Stimulated activated CD4-positive, alpha-beta T cell treated with anti-CD3 and anti-CD28 coated beads, Interleukin-1b, Interleukin-23, amount 100 ng/mL, for 4 hours (primary cell): Measurements from ENCODE around the gene RBFOX1.

Source experiments
- DNase-seq, 2 donors: peaks; one replicate each; pipeline ENCODE4 v3.0.0-alpha.2; 2020; ENCODE audit warnings: low read depth in 2 of 2

The RBFOX1 gene

DNA sequence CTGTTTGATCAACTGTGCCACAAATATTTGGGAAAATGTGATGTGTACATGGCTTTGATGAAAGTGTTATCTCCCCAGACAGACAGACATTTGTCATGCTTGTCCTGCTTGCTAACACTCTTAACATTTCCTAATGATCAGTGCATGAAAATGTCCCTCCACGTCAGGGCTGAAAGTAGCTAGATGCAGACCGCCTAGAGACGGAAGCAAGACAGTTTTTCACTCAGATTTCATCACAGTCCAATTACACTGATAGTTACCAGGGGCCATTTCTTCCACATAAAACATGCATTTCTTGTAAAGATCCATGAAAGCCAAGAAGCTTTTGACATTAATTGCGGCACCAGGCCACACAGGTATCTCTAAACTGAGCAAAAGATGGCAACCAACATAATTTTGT lies 347.7 kb downstream of the RBFOX1 start:
- no peak for DNase-seq

DNA sequence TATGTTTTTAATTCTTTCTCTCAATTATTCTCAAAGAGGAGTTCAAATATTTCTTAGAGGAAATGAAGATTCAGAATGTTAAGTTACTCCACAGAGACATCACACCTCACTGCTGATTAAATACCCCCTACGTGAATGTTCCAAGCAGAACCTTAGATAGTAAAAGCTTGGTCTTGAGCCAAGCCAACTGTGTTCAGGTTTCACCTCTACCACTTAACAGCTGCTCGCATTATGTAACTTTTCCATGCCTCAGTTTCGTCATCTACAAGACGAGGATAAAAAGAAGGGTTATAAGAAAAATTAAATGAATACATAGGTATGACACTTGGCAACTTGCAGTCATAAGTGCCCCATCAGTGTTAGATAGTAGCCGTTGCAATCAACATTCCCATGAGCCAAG lies 356.2 kb downstream of the RBFOX1 start:
- no peak for DNase-seq

DNA sequence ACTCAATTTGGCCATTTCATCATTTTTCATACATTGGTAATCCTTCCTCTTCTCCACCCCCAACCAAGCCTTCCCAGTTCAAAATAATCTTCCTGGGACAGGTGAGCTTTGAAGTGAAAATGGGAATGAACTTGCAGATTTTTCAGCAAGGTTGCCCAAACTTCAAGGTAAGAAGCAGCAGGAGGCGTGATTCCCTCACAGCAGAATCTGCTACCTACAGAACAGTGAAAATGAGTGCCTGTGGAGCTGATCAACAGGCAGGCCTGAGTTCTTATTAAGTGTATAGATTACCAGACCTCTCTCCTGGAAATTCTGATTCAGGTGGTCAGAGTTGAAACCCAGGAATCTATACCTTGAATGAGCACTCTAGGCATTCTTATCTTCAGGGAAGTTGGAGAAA lies 356.6 kb downstream of the RBFOX1 start:
- no peak for DNase-seq

DNA sequence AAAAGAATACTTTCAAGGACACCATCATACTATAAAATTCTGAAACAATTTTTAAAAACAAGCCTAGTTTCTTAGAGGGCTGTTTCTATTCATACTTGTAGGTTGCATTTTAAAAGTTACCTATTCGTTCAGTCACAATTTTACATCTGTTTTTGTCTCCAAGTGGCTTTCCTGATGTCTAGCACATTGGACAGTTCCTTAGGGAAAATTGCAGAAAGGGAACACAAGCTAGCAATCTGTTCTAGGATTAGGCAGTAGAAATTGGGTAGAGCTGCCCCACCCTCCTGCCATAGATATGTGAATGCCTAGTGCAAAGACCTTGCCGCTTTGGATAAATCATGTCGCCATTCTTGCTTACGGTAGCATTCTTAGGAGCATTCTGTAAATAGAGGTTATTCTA lies 358.9 kb downstream of the RBFOX1 start:
- DNase-seq: no peak

DNA sequence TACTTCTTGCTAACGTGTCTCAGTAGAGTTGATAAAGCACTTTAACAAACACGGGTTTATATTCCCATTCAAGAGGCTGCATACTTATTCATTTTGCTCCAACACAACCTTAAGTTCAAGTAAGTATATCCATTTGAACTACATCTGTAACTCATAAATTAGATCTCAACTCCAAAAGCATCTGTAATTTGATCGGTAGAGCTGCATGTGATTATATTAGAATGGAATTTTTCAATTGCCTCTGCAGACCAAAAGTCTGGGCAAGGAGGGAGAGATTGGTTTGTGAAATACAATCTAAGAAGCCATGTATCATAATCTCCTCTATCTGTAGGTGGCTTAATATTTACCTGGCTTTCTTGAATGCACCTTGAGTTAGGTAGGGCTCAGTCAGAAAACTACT lies 371.0 kb downstream of the RBFOX1 start:
- no peak for DNase-seq

DNA sequence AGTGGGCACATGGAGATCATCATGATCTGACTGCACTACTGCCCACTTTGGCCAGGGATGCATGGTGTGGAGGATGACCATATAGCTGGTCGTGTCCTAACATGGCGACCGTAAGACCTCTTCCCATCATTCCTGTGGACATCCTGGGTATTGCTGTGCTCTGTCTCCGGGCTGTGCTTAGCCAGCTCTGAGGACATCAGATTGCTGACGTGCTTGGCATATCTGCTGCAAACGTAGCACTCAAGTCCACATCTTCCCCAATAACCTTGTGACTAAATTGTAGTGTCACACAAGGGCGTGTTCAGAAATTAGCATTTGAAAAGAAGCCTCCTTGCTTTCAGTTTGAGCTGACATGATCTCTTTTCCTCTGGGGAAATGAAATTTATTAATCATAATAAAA lies 373.2 kb downstream of the RBFOX1 start:
- DNase-seq: no peak

DNA sequence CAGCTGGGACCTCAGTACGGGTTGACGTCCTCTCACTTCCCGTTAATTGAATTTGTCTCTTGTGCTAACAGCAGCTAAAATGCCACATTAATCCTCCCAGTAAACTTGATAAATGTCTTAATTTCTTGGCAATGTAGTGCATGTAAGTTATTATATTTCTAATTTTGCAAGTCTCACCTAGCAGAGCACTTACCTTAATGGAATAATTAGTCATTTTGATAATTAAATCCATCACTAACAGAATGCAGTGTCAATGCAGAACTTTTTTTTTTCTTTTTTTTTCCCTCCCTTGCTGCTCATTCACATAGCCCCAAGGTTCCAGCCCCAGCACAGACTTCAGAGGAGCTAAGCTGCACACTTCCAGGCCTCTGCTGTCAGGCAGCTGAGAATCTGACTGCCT lies 376.5 kb downstream of the RBFOX1 start:
- DNase-seq: no peak

DNA sequence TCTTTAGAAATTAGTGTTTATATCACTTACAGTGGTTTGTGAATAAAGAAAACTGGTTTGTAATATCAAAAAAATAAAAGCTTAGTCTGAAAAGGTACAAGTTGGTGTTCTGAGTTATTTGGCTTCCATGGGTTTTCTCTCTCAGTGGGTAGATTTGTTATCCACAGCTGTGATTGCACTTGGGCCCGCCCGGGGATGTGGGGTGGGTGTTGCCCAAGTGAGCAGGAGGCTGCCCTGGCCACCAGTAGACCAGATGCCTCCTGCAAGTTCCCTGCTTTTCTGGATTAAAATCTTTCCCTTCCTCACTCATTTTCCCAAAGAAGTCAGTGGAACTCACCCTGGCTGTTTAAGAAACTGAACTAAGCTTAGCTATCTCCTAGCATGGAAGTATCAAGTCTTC lies 380.6 kb downstream of the RBFOX1 start:
- DNase-seq: no peak

DNA sequence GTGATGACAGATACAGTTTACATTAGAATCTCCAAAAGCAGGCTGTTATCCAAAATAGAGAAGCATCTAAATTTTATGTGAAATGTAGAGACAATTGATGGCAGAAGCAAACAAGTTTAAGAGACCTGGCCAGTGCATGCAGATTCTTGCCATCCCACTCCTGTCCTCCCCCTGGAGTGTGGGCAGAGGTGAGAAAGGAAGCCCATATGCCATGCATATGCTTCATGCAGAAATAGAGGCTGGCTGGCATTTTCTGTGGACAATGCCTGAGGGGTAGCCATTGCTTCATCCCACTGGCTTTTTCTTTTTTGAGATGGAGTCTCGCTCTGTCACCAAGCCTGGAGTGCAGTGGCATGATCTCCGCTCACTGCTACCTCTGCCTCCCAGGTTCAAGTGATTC lies 382.1 kb downstream of the RBFOX1 start:
- no peak for DNase-seq

DNA sequence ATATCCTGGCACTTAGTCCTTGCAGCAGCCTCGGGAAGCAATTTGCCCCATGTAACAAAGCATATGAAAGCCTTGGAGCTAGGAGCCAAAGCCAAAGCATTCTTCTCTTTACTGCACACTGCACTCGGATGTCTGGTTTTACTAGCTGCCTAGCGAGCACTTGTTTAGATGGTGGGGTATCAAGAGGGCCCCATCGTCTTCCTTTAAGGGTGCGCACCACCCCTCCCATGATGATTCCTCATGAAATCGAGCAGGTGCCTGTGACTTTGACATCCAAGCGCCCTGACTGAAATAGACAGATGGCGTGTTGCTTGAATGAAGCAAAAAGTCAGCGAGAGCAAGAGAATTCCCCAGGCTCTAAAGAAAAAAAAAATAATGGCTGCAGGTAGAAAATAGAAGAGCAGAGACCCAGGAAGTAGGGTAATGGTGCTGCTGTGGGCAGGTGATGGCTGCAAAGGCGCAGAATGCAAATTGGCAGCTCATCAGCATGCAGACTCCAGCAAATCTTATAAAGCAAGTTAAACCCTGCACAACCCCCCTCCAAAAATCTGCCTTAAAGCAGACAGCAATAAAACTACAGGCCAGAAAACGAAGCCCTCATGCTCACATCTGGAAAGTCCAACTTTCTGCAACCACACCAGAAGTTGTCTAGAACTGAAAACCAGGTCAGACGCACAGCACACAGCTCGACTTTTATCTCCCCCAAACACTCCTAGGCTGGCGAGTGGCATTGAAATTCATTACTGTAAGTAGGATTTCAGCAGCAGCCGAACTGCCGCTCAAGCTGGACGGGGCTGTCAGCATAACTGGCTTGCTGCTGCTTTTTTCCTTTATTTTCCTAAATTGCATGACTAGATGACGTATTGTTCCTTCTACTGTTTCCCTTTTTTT lies 384.3 kb downstream of the RBFOX1 start:
- no peak for DNase-seq

DNA sequence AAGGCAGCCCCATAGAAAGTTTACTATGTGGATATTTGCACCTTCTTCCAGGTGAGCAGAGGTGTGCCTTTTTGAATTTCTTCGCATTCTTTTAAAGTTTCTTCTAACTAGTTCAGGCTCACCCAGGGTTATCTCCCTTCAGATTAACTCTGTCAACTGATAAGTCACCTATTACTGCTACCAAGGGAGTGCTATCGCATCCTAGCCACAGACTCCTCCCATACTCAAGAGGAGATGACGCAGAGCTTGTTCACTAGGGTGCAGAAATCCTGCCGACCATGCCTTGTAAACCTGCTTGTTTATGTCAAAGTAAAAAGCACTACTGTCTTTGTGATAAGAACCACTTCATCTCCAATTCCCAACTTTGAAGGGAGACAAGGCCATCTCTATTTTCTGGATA lies 390.1 kb downstream of the RBFOX1 start:
- DNase-seq: no peak

DNA sequence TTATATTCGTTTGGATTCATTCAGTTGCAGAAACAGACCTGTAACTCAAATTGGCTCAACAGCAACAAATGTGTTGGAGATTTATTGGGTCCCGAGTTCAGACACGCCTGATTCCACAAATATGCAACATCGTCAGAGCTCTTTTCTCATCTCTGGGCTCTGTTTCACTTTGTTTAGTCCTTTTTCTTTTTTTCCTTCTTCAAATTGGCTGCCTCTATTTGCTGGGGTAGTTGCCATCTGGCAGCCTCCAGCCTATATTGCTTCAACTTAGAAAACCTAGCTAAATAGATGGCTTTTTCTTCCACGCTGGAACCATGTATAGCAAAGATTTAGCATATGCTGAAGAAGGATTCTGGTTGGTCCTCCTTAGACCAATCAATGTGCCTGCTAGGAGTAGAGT lies 398.5 kb downstream of the RBFOX1 start:
- DNase-seq: no peak

DNA sequence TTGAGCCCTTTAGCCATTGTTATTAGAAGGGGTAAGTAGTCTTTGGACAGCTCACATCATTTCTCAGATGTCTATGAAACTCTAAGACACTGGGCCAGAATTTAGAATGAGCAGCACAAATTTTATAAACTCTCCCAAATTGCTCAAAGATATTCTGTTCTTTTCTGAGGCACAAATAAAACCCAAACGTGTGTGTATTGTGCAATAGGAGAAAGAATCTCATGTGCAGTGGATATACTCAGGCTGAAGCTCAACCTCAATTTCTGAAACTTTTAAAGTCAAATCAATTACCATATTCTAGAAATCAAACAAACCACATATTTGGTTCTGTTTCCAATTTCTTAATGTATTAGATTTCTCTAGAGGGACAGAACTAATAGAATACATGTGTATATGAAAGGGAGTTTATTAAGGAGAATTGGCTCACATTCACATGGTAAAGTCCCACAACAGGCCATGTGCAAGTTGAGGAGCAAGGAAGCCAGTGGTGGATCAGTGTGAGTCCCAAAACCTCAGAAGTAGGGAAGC lies 403.6 kb downstream of the RBFOX1 start:
- DNase-seq: no peak

DNA sequence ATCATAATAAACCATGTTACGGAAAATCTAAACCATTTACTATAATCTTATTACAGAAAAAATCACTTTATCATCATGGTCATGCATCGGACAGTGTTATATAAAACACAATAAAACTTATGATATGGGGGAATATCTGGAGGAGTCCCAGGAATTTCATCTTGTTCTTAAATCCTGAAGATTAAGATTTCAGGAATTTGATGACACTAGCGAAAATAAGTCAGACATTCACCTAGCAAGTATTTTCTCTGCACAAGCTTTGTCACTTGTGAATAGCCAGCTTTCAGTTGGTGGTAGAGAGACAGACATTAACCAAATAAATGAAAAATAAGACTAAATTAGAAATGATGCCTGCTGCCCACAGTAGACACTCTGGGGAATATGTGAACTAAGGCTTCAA lies 410.0 kb downstream of the RBFOX1 start:
- DNase-seq: no peak

DNA sequence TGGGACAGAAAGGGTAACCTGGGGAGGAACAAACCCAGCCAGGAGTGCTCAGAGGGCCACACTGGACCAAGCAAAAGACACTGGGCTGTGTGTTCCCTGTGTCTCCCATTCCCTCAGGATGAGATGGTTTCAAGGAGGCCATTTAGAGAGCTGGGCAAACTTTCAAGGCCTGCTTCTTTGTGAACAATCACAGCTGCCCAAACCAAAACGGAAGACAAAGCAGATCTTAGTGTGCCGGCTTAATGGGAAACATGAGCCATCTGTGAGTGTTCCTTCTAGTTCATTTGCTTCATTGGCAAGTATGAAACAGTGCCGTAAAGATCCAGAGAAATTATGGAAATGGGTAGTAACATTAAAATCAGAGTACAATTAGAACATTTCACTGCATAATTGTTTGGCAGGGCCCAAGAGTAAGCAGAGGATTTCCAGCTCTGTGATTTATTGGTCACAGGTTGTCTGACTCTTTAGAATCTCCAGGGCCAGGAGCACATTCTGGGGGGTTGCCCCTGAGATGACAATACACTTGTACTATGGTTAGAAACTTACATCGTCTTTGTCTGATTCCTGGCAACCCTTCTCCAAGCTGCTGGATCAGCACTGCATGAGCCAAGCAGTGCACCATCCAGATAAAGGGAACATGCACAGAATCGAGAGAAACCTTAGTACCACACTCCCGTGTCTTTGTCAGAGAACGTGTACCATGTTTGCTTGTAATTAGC lies 412.1 kb downstream of the RBFOX1 start:
- no peak for DNase-seq

DNA sequence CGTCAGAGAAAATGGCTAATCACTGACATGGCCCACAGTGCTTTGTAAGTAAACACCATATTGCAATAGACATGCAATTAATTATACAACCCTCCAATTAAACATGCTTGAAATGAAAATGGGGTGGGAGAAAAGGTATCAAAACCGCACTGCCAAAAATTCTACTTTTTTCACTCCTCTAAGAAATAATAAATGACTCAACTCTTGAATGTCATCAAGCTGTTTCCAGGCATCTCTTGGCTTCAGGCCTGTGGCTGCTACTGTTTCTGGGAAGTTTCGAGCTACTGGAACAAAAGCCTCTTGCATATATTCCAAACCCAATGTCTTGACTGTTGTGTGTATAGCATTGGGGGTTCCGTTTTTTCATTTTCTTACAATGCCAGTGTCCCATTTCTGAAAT lies 412.6 kb downstream of the RBFOX1 start:
- DNase-seq: no peak

DNA sequence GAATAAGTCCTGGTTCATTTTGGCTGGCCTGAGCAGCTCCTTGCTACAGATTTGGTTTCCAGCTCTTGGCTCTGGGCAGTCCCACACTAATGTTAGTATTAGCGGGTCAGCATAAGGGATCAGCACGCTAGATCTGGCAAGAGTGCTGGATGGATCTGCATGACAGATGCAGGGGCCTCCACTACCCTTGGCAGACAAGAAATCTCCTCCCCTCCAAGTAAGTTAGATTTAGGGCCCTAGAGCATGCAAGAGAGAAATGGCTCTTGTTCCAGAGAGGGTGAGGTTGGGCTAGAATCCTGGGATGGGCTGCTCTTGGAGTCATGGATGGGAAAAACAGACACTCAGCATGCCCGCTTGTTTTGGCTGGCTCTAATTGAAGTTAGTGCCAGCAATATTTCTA lies 414.3 kb downstream of the RBFOX1 start:
- no peak for DNase-seq

DNA sequence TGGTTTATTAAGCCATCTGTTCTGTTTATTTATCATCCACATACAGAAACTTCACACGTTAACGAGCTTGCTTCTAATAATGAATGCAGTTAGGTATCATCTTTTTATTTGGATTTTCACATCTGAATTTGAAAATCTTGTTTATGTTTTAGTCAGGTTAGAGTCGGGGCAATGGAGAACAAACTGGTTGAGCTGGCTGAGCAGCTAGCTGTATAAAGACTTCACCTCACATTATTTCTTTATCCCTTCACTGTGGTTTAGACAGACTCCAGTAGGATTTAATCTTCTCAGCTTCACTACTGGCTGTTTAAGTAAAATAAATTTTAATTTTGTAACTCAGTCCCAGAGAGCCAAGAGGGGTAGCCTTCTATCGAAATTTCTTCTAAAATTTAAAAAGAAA lies 415.9 kb downstream of the RBFOX1 start:
- DNase-seq: no peak

DNA sequence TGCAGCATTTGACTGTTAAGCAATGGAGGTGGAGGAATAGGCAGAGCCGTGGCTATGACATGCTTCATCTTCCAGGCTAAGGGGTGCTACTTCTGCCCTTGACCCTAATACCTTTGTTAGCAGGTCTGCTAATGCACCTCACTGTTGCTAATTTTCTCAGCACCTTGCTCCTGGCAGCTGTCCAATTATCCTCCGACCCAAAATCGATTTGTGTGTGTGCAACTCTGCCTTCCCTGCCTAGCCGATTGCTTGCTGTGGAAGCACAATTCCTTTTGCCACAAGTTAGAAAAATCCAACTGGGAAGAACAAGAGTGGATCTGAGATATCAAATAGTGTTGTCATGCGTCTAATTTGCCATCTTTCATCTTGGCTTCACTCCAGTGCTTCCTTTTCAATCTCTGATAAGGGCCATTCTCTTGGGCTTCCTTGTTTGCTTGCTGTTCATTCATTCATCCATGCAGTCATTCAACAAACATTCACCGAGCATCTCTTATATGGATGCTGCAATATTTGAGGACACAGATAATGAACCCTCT lies 422.8 kb downstream of the RBFOX1 start:
- no peak for DNase-seq
